Common myeloid progenitor, CD34-positive (primary cell): ENCODE measurements around the gene RTN4.

ENCODE experiments used
- CTCF ChIA-PET: fragments of 350-600 bp; sonication (Branson Sonifier 250); formaldehyde crosslinking; loops from one replicate; lab custom pipeline; 2021; ENCODE audit warnings: antibody characterized with exemption; lab: Charles Lee
- POLR2A ChIA-PET: fragments of 350-600 bp; sonication (Branson Sonifier 250); formaldehyde crosslinking; loops from one replicate; lab custom pipeline; 2021; ENCODE audit warnings: antibody characterized with exemption; lab: Charles Lee
- DNase-seq, 3 donors: peaks; one replicate each; pipeline versions ENCODE4 v3.0.0 to v3.0.0-alpha.2; 2013
- H3K27ac ChIP-seq, 2 experiments: 1 replicate in 1 of 2; 2 replicates in 1 of 2; pipeline ENCODE4 v1.7.0; 2013; ENCODE audit warnings: inconsistent platforms in 2 of 2, low read length in 2 of 2, mild to moderate bottlenecking in 2 of 2, low read depth in 1 of 2, moderate library complexity in 1 of 2; ENCODE audit not compliant: severe bottlenecking in 2 of 2, insufficient read depth in 1 of 2, poor library complexity in 1 of 2
- H3K27me3 ChIP-seq, 5 experiments: replicated peaks in 2 of 5; 1 replicate in 3 of 5; 2 replicates in 2 of 5; pipeline versions ENCODE4 v1.6.1 to v1.7.0; 2013; ENCODE audit warnings: low read length in 4 of 5, mild to moderate bottlenecking in 2 of 5, moderate library complexity in 2 of 5, inconsistent platforms in 1 of 5; ENCODE audit not compliant: insufficient read depth in 5 of 5, control insufficient read depth in 4 of 5
- H3K36me3 ChIP-seq, 4 experiments: 1 replicate in 2 of 4; 2 replicates in 2 of 4; pipeline versions ENCODE4 v1.6.1 to v1.7.0; 2013; ENCODE audit warnings: low read length in 3 of 4, control low read depth in 1 of 4, mild to moderate bottlenecking in 1 of 4; ENCODE audit not compliant: control insufficient read depth in 4 of 4, insufficient read depth in 4 of 4
- H3K4me1 ChIP-seq, 4 experiments: 1 replicate in 3 of 4; 2 replicates in 1 of 4; pipeline versions ENCODE4 v1.6.1 to v1.7.1; 2013; ENCODE audit warnings: low read length in 3 of 4, mild to moderate bottlenecking in 3 of 4, control low read depth in 1 of 4, inconsistent platforms in 1 of 4, moderate library complexity in 1 of 4; ENCODE audit not compliant: control insufficient read depth in 4 of 4, insufficient read depth in 4 of 4; ENCODE audit errors: control extremely low read depth in 1 of 4
- H3K4me3 ChIP-seq, 7 experiments: 1 replicate in 4 of 7; 2 replicates in 3 of 7; pipeline versions ENCODE4 v1.5.1 to v1.7.0; 2013; ENCODE audit warnings: mild to moderate bottlenecking in 7 of 7, low read length in 6 of 7, moderate library complexity in 6 of 7, inconsistent platforms in 2 of 7, low read depth in 2 of 7, control low read depth in 1 of 7; ENCODE audit not compliant: insufficient read depth in 4 of 7, control insufficient read depth in 1 of 7; ENCODE audit errors: extremely low read depth in 1 of 7
- H3K9me3 ChIP-seq, 5 experiments: 1 replicate in 4 of 5; 2 replicates in 1 of 5; pipeline versions ENCODE4 v1.6.1 to v1.7.1; 2013; ENCODE audit warnings: low read length in 4 of 5, mild to moderate bottlenecking in 2 of 5, inconsistent platforms in 1 of 5, low read depth in 1 of 5, moderate library complexity in 1 of 5; ENCODE audit not compliant: control insufficient read depth in 4 of 5, insufficient read depth in 2 of 5; ENCODE audit errors: control extremely low read depth in 1 of 5
- WGBS: methylation state at CpG from one replicate; pipeline ENCODE4 v1.1.5; 2013; ENCODE audit not compliant: insufficient coverage; 5-methylcytosine and 5-hydroxymethylcytosine counted together

RTN4 gene

DNA sequence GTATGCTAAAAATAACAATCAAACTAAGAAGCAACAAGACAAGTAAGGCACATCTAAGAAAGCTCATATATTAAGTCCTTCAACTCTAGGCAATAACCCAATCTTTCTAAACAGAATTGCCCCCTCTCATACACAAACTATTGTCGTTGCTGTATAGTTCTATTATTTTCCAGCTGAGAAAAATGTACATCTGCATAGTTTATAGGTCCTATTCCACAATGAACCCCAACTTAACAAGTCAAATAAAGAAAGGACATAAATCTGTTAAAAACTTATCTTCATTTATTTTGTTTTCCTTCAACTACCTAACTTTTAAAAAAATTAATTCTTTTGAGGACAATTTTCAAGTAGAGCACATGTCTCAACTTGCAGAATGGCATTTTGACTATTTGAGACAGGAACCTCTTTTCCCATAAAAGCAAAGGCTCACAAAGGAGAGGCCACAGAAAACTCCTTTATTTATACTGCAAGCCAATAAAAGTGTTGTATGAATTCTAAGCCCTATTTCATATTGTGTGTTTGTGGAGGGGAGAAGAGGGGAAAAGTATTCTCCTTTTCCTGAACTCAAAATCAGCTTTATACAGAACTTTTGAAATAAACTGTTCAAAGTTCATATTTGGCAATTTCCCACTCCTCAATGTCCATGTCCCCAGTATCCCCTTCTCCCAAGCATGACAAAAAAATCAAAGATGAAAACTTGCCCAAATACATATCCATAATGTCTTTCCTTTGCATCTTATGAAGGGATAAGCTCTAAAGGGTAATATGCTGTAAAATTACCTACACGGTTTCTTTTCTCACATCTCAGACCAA lies 37.4 kb downstream of the RTN4 start:
- no CpG with 5 or more reads among the region's 2 CpGs for WGBS
- no peak for DNase-seq
- H3K4me1 ChIP-seq = peaks cover 16 to 60% (median 42%) of the 10 kb centered on the region in 4 experiments
- CTCF ChIA-PET = interaction anchor here (0.6 to 11.2 kb wide), 13 partner anchors 11 to 735 kb away, joined by 3 to 137 read pairs (median 4); no protein-coding TSS in a partner anchor
- no peak overlapping the region for H3K27ac ChIP-seq
- no peaks in the 10 kb centered on the region for H3K9me3 ChIP-seq
- H3K27me3 ChIP-seq = no peaks in the 10 kb centered on the region
- H3K36me3 ChIP-seq = peaks cover 0 to 8% (median 1%) of the 10 kb centered on the region in 4 experiments
- POLR2A ChIA-PET = no interaction called here
- H3K4me3 ChIP-seq = no peak overlapping the region

DNA sequence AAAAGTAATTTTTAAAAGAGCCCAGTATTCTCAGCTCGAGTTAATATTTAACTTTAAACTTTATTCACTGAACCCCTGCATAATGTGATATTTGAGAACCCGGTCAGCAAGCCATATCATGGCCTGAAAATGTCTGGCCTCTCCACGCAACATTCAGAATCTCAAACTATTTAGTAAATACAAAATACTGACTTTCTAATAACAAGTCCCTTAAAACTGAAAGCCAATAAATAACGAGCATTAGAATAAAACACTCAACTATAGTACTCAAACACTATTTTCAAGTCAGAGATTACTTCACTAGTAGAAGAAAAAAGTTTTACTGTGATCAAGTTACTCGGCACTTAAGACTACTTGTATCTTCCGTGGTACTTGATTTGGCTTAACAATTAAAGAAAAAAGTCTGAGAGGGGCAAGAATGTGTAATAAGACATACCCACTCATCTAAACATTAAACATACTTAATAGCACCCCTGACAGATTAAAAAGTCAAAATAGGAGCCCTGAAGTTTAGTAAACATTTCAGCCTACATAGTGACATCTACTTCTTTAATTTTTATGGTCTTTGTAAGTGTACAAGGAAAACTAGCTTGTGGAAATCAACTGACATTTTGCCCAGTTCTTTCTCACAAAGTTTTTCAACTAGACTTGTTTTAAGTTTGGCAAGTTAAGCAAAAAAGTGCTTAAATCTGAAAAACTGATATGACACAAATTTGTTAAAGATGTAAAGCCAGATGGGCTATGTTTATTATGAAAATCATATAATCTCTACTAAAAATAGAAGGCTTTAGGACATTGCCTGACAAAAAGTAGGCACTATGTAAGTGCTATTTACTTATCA lies 38.2 kb downstream of the RTN4 start:
- peaks cover 0 to 5% (median 1%) of the 10 kb centered on the region in 4 experiments for H3K36me3 ChIP-seq
- peak overlapping the region in 1 of 7 experiments; percentile 13 for H3K4me3 ChIP-seq
- H3K27ac ChIP-seq = peak overlapping the region in 1 of 2 experiments; percentile 67
- ChIA-PET CTCF (interaction anchor here (0.6 to 11.2 kb wide), 11 partner anchors 23 to 734 kb away, joined by 3 to 137 read pairs (median 5); no protein-coding TSS in a partner anchor), POLR2A (no interaction called here)
- no peaks in the 10 kb centered on the region for H3K9me3 ChIP-seq
- DNase-seq = no peak
- WGBS = 57% methylated on average over 4 of the region's 6 CpGs
- H3K27me3 ChIP-seq = no peaks in the 10 kb centered on the region
- H3K4me1 ChIP-seq = peaks cover 16 to 57% (median 41%) of the 10 kb centered on the region in 4 experiments

DNA sequence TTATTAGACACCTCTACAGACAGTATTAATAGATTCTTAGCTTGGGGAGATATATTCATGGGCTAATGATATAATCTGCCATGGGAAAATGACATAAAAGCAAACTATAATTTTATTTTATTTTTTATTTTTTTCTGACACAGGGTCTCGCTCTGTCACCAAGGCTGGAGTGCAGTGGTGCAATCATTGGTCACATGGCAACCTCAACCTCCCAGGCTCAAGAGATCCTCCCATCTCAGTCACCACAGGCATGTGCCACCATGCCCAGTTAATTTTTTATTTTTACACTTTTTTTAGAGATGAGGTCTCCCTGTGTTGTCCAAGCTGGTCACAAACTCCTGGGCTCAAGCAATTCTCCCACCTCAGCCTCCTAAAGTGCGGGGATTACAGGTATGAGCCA lies 39.3 kb downstream of the RTN4 start:
- ChIA-PET CTCF (interaction anchor here (1.7 to 11.2 kb wide), 6 partner anchors 35 to 164 kb away, joined by 3 to 137 read pairs (median 22); no protein-coding TSS in a partner anchor), POLR2A (no interaction called here)
- Histone ChIP-seq H3K4me1 (peaks cover 19 to 65% (median 45%) of the 10 kb centered on the region in 4 experiments), H3K4me3 (peak overlapping the region in 2 of 7 experiments; percentile 82), H3K36me3 (peaks cover 0 to 2% (median 0%) of the 10 kb centered on the region in 4 experiments), H3K27me3 (no peaks in the 10 kb centered on the region), H3K27ac (peak overlapping the region in 1 of 2 experiments; percentile 19), H3K9me3 (no peaks in the 10 kb centered on the region)
- peak in 2 of 3 donors; percentile 60 to 70 for DNase-seq
- WGBS = 90% methylated on average over 2 of the region's 2 CpGs

DNA sequence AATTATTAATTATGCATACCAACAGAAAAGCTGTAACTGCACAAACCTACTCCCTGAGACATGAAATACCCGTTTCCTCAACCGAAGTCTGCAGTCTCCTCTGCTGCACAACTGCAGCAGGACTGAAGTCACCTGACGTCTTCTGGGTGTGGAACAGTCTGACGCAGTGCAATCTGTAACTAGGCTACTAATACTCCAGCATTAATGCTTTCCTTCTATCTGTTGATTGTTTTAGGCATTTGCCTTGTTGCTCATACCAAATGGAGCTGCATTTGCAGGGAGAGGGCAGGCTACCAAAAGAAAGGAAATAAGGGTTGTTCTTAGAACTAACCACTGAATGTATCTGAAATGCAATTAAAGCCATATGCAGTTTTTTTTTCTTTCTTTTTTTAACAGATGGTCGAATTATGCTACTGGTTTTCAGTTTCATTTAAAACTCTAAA lies 40.1 kb downstream of the RTN4 start:
- ChIA-PET CTCF (interaction anchor here (0.7 to 11.2 kb wide), 6 partner anchors 34 to 164 kb away, joined by 3 to 137 read pairs (median 20); no protein-coding TSS in a partner anchor), POLR2A (no interaction called here)
- Histone ChIP-seq H3K9me3 (no peaks in the 10 kb centered on the region), H3K27ac (peak overlapping the region; percentile 28 to 66), H3K36me3 (no peaks in the 10 kb centered on the region), H3K27me3 (no peaks in the 10 kb centered on the region), H3K4me1 (peaks cover 19 to 65% (median 45%) of the 10 kb centered on the region in 4 experiments), H3K4me3 (peak overlapping the region in 6 of 7 experiments; percentile 58 to 82 (median 74))
- peak; percentile 50 to 90 (median 82) for DNase-seq
- WGBS = 0% methylated on average over 4 of the region's 5 CpGs

DNA sequence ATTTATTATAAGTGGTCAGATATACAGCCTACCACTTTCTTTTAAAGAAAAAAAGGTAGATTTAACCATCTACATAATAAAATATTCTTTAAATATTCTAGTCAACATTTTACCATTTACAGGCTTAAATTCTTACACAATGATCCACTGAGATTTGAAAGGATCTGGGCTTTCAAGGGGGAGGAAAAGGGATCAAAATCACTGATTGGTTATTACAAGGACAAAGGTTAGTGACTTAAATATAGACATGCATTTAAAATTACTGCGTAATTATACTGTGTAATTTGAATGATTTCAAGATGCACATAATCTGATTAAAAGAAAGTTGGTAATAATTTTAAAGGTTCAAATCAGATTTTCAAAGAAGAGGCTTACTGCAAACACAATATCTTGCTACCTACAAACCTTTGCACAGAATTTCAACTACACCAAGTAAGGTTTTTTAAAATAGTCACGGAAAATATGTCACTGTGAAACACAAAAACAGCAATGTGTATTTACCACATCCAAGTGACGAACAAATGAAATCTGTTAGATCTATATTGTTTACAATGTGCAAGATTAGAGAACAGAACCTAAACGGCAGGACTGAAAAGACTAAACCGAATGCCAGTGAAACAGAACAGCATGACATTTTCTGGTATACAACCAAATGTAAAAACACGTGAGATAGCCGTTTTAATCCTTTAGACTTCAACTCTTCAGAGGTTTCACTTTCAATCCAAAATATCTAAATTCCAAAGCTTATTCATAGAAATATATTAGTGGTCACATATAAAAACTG lies 40.8 kb downstream of the RTN4 start:
- WGBS = no CpG with 5 or more reads among the region's 7 CpGs
- Histone ChIP-seq H3K9me3 (no peaks in the 10 kb centered on the region), H3K27me3 (no peaks in the 10 kb centered on the region), H3K27ac (peak overlapping the region; percentile 27 to 66), H3K4me3 (peak overlapping the region in 6 of 7 experiments; percentile 58 to 82 (median 74)), H3K36me3 (no peaks in the 10 kb centered on the region), H3K4me1 (peaks cover 19 to 68% (median 43%) of the 10 kb centered on the region in 4 experiments)
- ChIA-PET POLR2A (no interaction called here), CTCF (interaction anchor here (0.7 to 11.2 kb wide), 6 partner anchors 33 to 165 kb away, joined by 4 to 137 read pairs (median 21); no protein-coding TSS in a partner anchor)
- peak in 2 of 3 donors; percentile 40 to 59 for DNase-seq

DNA sequence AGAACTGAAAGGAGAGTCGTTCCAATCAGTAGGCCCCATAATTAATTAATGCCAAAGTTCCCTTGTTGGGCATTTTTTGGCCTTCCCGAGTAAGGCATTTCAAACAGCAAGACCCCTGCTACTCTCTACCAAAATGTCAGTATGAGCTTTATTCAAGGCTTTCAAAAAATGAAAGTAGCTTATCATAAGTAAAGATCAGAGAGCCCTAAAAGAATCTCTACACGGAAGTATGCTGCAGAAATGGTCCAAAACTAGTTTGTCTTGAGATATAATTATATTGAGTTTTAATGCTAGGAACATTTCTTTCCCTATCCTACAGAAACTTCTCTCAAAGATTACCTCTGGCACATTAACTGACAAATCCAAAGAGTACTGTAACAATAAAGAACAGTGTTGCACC lies 43.9 kb downstream of the RTN4 start:
- ChIA-PET CTCF (interaction anchor here (1.1 to 1.9 kb wide), 3 partner anchors 10 to 162 kb away, joined by 3 to 8 read pairs (median 3); no protein-coding TSS in a partner anchor), POLR2A (no interaction called here)
- Histone ChIP-seq H3K27me3 (no peaks in the 10 kb centered on the region), H3K36me3 (no peaks in the 10 kb centered on the region), H3K9me3 (no peaks in the 10 kb centered on the region), H3K27ac (no peak overlapping the region), H3K4me1 (peaks cover 8 to 49% (median 26%) of the 10 kb centered on the region in 4 experiments), H3K4me3 (peak overlapping the region in 1 of 7 experiments; percentile 24)
- DNase-seq = no peak
- no CpG with 5 or more reads among the region's 3 CpGs for WGBS
